AG10803 (cell line): ENCODE data around the gene LCLAT1.

Source experiments
- DNase-seq: peaks from one replicate; pipeline ENCODE4 v3.0.0; 2010; ENCODE audit warnings: low read depth
- H3K4me3 ChIP-seq: 2 replicates; pipeline ENCODE4 v1.5.1; 2011; ENCODE audit warnings: mild to moderate bottlenecking, low read length, control low read depth
- CTCF ChIP-seq: conservative IDR thresholded peaks from 2 replicates; pipeline ENCODE4 v1.5.1; 2011; ENCODE audit warnings: mild to moderate bottlenecking, low read length, control low read depth, inconsistent platforms

LCLAT1 gene

DNA sequence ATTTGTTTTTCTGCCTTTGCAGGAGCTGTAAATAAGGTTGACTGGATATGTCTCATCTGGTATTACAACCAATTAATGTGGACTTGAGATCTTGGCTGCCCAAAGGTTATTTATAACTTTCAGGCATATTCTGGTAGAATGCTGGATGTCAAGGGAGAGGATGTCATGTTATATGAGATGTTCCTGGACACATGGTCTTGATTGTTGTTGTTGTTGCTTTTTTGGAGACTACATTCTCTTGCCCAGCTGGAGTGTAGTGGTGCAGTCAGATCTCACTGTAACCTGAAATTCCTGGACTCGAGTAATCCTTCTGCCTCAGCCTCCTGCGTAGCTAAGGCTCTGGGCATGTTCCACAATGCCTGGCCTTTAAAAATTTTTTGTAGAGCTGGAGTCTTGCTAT, 83.3 kb downstream of the LCLAT1 start:
- DNase-seq: no peak
- no peak overlapping the region for H3K4me3 ChIP-seq
- TF ChIP-seq CTCF: no peak

- no peak for TF ChIP-seq CTCF
- DNase-seq: no peak
- H3K4me3 ChIP-seq: no peak overlapping the region
Measured at GRCh38 chr2:30541680-30542079, 94.6 kb downstream of the LCLAT1 start.

- H3K4me3 ChIP-seq: no peak overlapping the region
- TF ChIP-seq CTCF: no peak
- DNase-seq: no peak
Measured at GRCh38 chr2:30545875-30546274, 98.8 kb downstream of the LCLAT1 start.

DNA sequence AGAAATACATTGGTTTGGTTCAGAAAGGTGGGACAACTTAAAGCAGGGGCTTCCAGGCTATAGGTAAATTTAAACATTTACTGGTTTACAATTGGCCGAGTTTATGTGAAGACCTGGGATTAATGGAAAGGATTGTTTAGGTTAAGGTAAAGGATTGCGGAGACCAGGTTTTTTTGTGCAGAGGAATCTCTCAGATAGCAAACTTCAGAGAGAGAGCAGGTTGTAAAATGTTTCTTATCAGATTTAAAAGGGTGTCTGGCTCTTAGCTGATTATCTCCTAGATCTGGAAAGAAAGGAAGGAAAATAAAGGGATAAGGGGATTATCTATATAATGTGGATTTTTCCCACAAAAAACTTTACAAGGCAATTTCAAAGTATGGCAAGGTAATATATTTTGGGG, 101.3 kb downstream of the LCLAT1 start:
- DNase-seq: no peak
- TF ChIP-seq CTCF: no peak

DNA sequence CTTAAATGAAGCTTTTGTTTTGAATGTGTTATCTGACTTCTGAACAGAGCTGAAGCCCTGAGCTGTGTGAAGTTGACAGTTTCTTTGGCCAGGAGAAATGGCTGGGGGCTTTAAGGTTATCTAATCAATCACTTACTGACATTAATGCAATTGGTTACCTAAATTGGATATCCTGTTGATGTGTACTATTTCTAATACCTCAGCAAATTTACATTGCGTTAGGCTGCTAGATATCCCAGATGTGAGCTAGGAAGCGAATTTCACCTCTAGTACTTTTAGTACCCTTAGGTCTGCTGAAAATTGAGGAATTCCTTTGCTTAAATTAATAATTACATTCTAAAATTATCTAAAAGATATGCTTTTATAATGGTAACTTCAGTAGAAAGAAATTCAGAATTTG, 102.0 kb downstream of the LCLAT1 start:
- no peak for TF ChIP-seq CTCF
- H3K4me3 ChIP-seq: no peak overlapping the region
- DNase-seq: no peak

More for the DNA sequence above, 101.3 kb downstream of the LCLAT1 start:
- H3K4me3 ChIP-seq: no peak overlapping the region

DNA sequence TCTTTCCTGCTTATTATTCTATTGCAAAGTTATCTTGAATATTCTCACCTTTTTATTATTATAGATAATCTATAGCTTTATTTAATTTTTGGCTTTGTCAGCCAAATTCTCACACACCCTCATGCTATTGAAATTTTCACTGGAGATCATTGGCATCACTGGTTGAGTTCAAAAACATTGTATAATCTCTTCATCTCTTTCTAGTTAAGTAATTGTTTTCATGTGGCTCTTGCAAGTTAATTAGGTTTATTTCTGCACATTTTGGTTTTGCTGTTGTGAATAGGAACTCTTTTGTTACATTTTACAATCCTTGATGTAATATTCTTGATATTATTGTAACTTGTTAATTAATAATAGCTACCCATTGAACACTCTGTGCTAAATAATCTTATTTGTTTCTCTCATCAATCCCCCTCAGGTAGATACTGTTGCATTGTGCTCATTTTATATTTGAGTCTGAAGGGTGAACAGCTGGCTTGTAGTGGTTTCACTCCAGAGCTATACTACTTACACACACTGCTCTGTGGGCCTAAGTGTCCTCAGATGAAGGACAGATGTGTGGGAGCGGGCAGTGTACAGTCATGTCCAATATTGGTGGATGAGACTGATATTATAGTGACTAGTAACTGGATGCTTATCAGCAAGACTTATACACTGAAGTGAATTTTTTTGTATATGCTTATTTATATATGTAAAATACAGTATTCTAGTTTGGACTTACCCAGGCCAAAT, 112.7 kb downstream of the LCLAT1 start:
- TF ChIP-seq CTCF: no peak
- DNase-seq: no peak
- H3K4me3 ChIP-seq: no peak overlapping the region

DNA sequence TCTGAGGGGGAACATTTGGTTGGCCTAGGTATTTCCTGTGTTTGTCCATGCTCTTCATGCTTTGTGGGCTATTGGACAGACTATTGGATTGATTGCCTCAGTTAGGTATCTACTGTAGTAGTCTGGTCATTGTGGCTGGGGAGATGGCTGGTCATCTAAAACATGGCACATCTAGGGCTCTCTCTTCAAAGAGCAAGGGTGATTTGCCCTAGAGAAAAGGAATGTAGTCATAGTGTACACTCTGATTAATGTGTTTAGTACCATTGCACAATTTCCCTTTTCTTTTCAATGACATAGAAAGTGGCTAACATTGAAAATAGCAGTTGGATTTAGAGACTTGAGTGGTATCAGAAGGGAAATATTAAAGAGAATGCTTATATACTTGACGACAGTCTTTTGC, 114.3 kb downstream of the LCLAT1 start:
- no peak overlapping the region for H3K4me3 ChIP-seq
- no peak for TF ChIP-seq CTCF

More for the DNA sequence above, 114.3 kb downstream of the LCLAT1 start:
- peak; percentile 4 for DNase-seq
